Small intestine (tissue), 7 donors: ENCODE data around the gene PRIMPOL. TPM values are rescaled to one million over a fixed set of nuclear protein-coding genes. Genes with fewer than 3 reads are reported as not detected.

Experiments used
- DNase-seq, 2 donors: peaks; one replicate each; pipeline versions ENCODE4 v3.0.0 to v3.0.0-alpha.2; 2013
- FAIRE-seq: peaks from 2 replicates; lab custom pipeline; 2012; peaks lifted over from hg19 to GRCh38; lab: Jason Lieb, UNC
- H3K27ac ChIP-seq, 3 donors: one replicate each; pipeline ENCODE4 v1.5.1; 2013; ENCODE audit warnings: low read length in 2 of 3, mild to moderate bottlenecking in 2 of 3, control low read depth in 1 of 3, inconsistent platforms in 1 of 3, low read depth in 1 of 3, moderate library complexity in 1 of 3
- H3K27me3 ChIP-seq, 3 donors: one replicate each; pipeline ENCODE4 v1.6.1; 2013; ENCODE audit warnings: low read length in 3 of 3, inconsistent platforms in 1 of 3; ENCODE audit not compliant: control insufficient read depth in 3 of 3, insufficient read depth in 3 of 3
- H3K36me3 ChIP-seq, 3 donors: one replicate each; pipeline ENCODE4 v1.6.1; 2013; ENCODE audit warnings: low read length in 3 of 3, inconsistent platforms in 1 of 3, low read depth in 1 of 3, mild to moderate bottlenecking in 1 of 3, moderate library complexity in 1 of 3; ENCODE audit not compliant: control insufficient read depth in 3 of 3, insufficient read depth in 2 of 3
- H3K4me1 ChIP-seq, 3 donors: one replicate each; pipeline ENCODE4 v1.6.1; 2013; ENCODE audit warnings: low read length in 2 of 3, inconsistent platforms in 1 of 3, low read depth in 1 of 3, mild to moderate bottlenecking in 1 of 3, moderate library complexity in 1 of 3; ENCODE audit not compliant: control insufficient read depth in 3 of 3, insufficient read depth in 2 of 3
- H3K4me3 ChIP-seq, 3 donors: one replicate each; pipeline ENCODE4 v1.5.1; 2013; ENCODE audit warnings: low read length in 3 of 3, control low read depth in 1 of 3, inconsistent platforms in 1 of 3, low read depth in 1 of 3, mild to moderate bottlenecking in 1 of 3, moderate library complexity in 1 of 3
- H3K9me3 ChIP-seq, 2 donors: one replicate each; pipeline ENCODE4 v1.6.1; 2013; ENCODE audit warnings: low read depth in 1 of 2, low read length in 1 of 2; ENCODE audit not compliant: control insufficient read depth in 2 of 2, insufficient read depth in 1 of 2
- WGBS, 3 donors: extraction: QIAGEN DNeasy Blood & Tissue Kit; methylation state at CpG; one replicate each; pipeline ENCODE4 v1.1.7; 2013; 5-methylcytosine and 5-hydroxymethylcytosine counted together
- polyA plus RNA-seq, 4 donors: library from polyadenylated mRNA; stranded (reverse) in 3 of 4; unstranded in 1 of 4; fragments of 200-250 nt in 3 of 4; fragments of 120-200 nt in 1 of 4; gene quantifications; one replicate each; pipeline versions ENCODE4 v1.2.1 to v1.2.3, GENCODE V29; 2013
- donor health status: healthy with polysubstance abuse.
- donor health status: control.
- donor health status: control.
- donor health status: Bipolar disorder and iron deficiency.
- donor health status: healthy.

Gene PRIMPOL
- polyA plus RNA-seq, 4 donors: 11.8 to 27.7 (median 18.7) TPM

DNA sequence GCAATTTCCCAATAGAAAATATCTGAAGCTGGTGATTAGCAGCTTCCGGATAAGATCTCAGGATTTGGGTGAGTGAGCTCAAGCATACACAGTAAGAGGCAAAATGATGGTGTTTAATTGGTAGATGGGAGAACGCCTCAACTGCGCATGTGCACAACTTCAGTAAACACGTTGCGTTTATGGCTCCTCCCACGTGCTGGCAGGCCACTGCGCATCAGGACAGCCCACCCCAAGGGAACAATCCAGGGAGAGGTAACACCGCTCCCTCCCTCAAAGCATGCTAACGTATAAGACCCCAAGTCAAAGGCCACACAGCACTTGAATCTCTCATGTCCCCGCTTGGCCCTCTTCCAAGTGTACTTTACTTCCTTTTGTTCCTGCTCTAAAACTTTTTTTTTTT, 94.7 kb downstream of the PRIMPOL start:
- FAIRE-seq (no peak), DNase-seq (no peak)
- no peaks in the 10 kb centered on the region for H3K36me3 ChIP-seq
- peaks cover 0 to 10% (median 0%) of the 10 kb centered on the region in 3 donors for H3K4me1 ChIP-seq
- peaks cover 0 to 11% of the 10 kb centered on the region in 2 donors for H3K9me3 ChIP-seq
- H3K4me3 ChIP-seq: no peak overlapping the region
- H3K27ac ChIP-seq: no peak overlapping the region
- H3K27me3 ChIP-seq: no peaks in the 10 kb centered on the region
- WGBS, 3 donors: 91 to 97% (median 92%) methylated on average over 10 of the region's 10 CpGs

Other genes with a start within 250 kb of the PRIMPOL start
- 10 to 100 TPM; 23.3 to 38.6 (median 32.7) TPM for gene IRF2, start 175.2 kb upstream of the PRIMPOL start, polyA plus RNA-seq
- 10 to 100 TPM; 37.2 to 66.6 (median 57.8) TPM for gene CASP3, start 291 bp upstream of the PRIMPOL start, polyA plus RNA-seq
- gene CENPU, start 84.4 kb downstream of the PRIMPOL start, polyA plus RNA-seq: 10 to 100 TPM in 2 of 4 donors, 1 to 10 TPM in 2; 1.6 to 17.2 (median 6.9) TPM
- gene ACSL1, start 176.2 kb downstream of the PRIMPOL start, polyA plus RNA-seq: 10 to 100 TPM in 3 of 4 donors, 1 to 10 TPM in 1; 9.9 to 85.0 (median 32.3) TPM